IPS-18a (cell line): Measurements from ENCODE around the gene HAAO.

Experiments used
- H3K27ac ChIP-seq: one replicate; pipeline ENCODE4 v1.5.1; 2013; ENCODE audit warnings: low read length
- H3K27me3 ChIP-seq: one replicate; pipeline ENCODE4 v1.6.1; 2013; ENCODE audit warnings: mild to moderate bottlenecking, low read length; ENCODE audit not compliant: control insufficient read depth, insufficient read depth
- H3K36me3 ChIP-seq: one replicate; pipeline ENCODE4 v1.6.1; 2013; ENCODE audit warnings: low read depth, low read length; ENCODE audit not compliant: control insufficient read depth
- H3K4me1 ChIP-seq: one replicate; pipeline ENCODE4 v1.6.1; 2013; ENCODE audit warnings: low read depth, low read length; ENCODE audit not compliant: control insufficient read depth
- H3K4me3 ChIP-seq: one replicate; pipeline ENCODE4 v1.5.1; 2013; ENCODE audit warnings: low read length
- H3K9ac ChIP-seq: one replicate; pipeline ENCODE4 v1.6.1; 2013; ENCODE audit warnings: mild to moderate bottlenecking, low read length, moderate library complexity
- H3K9me3 ChIP-seq: one replicate; pipeline ENCODE4 v1.6.1; 2013; ENCODE audit warnings: low read depth, low read length; ENCODE audit not compliant: control insufficient read depth

Gene HAAO

DNA sequence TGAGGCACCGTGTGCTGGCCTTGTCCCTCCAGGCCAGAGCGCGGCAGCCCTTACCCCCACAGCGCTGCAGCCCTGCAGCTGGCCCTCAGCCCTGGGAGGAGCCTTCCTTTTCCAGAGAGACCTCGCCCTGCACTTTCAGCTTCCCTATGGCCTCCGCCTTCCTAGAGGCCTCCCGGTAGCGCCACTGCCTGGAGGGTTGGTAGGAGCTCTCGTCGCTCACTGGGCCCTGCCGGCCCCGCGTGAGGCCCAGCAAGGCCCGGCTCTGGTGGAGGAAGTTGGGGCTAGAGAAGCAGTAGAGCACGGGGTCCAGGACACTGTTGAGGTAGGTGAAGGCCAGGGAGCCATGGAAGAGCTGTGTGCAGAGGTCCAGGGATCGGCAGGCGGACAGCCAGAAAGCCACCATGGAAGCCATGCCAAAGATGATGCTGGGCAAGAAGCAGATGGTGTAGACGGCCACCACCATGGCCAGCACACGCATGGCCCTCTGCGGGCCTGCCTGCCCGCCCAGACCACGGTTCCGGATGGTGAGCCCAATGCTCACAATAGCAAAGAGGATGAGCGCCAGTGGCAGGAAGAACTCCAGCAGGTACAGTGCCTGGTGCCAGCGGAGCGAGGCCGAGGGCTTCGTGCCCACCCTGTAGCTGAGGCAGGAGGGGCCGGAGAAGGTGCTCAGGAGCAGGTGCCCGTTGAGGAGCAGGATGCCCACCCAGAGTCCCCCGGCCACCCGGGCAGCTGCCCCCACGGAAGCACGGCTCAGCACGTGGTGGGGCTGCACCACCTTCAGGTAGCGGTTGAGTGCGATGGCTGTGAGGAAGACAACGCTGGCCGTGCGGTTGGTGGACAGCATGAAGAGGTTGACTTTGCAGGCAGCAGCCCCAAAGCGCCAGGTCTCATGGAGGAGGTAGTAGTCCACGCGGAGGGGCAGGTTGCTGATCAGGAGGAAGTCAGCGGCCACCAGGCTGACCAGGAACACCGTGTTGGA lies 29.3 kb downstream of the HAAO start:
- Histone ChIP-seq H3K36me3 (no peaks in the 10 kb centered on the region), H3K9me3 (no peaks in the 10 kb centered on the region), H3K27me3 (no peaks in the 10 kb centered on the region), H3K4me1 (no peaks in the 10 kb centered on the region), H3K4me3 (no peak overlapping the region), H3K27ac (no peak overlapping the region), H3K9ac (no peak overlapping the region)

GRCh38 chr2:42762155-42762554 lies 30.2 kb downstream of the HAAO start:
- H3K4me1 ChIP-seq = no peaks in the 10 kb centered on the region
- no peak overlapping the region for H3K4me3 ChIP-seq
- H3K27ac ChIP-seq = no peak overlapping the region
- no peak overlapping the region for H3K9ac ChIP-seq
- H3K9me3 ChIP-seq = no peaks in the 10 kb centered on the region
- no peaks in the 10 kb centered on the region for H3K27me3 ChIP-seq
- no peaks in the 10 kb centered on the region for H3K36me3 ChIP-seq

DNA sequence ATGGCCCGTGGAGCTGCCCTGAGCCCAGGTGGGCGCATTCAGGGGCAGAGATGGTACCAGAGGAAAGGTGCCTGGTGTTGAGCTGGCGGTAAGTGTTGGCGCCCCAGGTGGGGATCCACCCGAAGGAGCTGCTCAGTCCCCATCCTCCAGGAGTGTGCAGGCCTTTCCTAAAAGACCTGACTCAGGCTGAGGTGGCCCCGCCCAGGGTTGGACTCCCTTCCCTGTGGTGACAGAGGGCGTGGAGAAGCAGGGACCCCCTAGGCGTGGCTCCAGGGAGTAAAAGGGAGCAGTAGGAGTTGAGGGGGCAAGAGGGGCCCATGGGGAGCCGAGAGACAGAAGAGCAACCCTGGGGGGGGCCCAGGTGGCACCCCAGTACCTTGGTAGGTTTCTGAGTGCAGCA lies 30.8 kb downstream of the HAAO start:
- Histone ChIP-seq H3K27ac (no peak overlapping the region), H3K27me3 (no peaks in the 10 kb centered on the region), H3K36me3 (no peaks in the 10 kb centered on the region), H3K4me3 (no peak overlapping the region), H3K4me1 (no peaks in the 10 kb centered on the region), H3K9ac (no peak overlapping the region), H3K9me3 (no peaks in the 10 kb centered on the region)

GRCh38 chr2:42758751-42759150 lies 33.6 kb downstream of the HAAO start:
- Histone ChIP-seq H3K4me3 (no peak overlapping the region), H3K9ac (no peak overlapping the region), H3K36me3 (no peaks in the 10 kb centered on the region), H3K4me1 (no peaks in the 10 kb centered on the region), H3K27ac (no peak overlapping the region), H3K27me3 (no peaks in the 10 kb centered on the region), H3K9me3 (no peaks in the 10 kb centered on the region)

DNA sequence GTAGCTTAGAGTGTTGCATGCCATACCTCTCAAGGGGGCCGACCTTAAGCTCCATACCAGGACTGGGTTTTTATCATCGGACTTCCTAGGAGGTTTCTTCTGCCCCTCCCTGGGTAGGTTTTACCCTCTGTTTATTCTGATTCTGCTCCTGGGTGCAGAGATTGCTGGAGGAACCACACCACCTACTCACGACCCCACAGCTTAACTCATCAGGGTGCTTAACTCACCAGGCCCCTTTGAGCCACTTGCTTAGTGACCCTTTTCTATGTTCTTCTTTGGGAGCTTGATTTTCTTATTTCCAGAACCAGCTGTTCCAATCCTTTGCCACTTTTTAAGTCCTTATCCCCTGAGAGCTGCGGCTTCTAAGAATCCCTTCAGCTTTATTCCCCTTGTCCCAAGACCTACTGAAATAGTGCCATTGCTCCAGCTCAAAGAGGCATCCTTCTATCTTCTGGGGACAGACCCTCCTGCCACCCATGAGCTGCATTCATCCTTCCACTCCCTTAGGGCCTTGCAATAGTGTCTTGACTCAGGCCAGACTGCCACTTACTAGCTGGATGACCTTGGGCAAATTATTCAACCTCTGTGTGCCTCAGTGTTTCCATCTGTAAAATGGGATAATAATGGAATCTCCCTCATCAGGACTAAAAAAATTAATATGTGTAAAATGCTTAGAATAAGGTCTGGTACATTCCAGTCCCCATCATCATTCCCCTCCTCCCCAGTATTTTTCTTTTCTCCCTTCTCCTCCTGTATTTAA lies 34.2 kb downstream of the HAAO start:
- Histone ChIP-seq H3K4me1 (no peaks in the 10 kb centered on the region), H3K9ac (no peak overlapping the region), H3K27me3 (no peaks in the 10 kb centered on the region), H3K36me3 (no peaks in the 10 kb centered on the region), H3K9me3 (no peaks in the 10 kb centered on the region), H3K4me3 (no peak overlapping the region), H3K27ac (no peak overlapping the region)

- Histone ChIP-seq H3K27me3 (no peaks in the 10 kb centered on the region), H3K27ac (no peak overlapping the region), H3K9me3 (no peaks in the 10 kb centered on the region), H3K36me3 (no peaks in the 10 kb centered on the region), H3K4me1 (no peaks in the 10 kb centered on the region), H3K4me3 (no peak overlapping the region), H3K9ac (no peak overlapping the region)
These were observed 35.3 kb downstream of the HAAO start for GRCh38 chr2:42756966-42757513.

DNA sequence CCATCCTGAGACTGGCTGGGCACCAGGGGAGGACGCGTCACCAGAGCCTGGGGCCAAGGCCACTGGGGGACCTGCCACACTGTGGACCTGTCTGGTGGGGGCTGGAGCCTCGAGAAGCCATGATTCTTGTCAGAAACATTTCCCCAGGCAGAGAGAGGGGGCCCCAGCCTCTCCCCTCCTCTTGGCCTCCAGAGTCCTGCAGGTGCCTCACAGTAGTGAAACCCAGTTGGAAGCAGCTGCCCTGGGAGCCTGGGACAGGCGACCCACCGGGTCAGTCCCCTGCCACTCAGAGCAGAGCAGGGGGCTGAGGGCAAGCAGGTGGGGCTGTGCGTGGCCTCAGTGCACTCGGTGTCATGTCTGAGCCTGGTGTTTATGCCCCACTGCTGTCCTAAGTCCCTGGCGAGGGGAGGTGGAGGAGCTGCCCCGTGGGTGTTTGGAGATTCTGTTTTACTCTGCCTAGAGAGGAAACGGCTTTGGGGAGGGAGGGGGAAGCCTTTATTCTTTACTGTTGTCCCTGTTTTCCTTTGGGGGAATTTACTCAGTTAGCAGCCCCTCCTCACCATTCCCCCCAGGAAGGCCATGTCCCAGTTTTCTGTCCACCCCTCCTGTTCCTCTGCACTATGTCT lies 36.1 kb downstream of the HAAO start:
- Histone ChIP-seq H3K27ac (no peak overlapping the region), H3K4me1 (no peaks in the 10 kb centered on the region), H3K36me3 (no peaks in the 10 kb centered on the region), H3K4me3 (no peak overlapping the region), H3K9me3 (no peaks in the 10 kb centered on the region), H3K9ac (no peak overlapping the region), H3K27me3 (no peaks in the 10 kb centered on the region)

- Histone ChIP-seq H3K27ac (no peak overlapping the region), H3K4me3 (no peak overlapping the region), H3K36me3 (no peaks in the 10 kb centered on the region), H3K9ac (no peak overlapping the region), H3K9me3 (no peaks in the 10 kb centered on the region), H3K27me3 (no peaks in the 10 kb centered on the region), H3K4me1 (no peaks in the 10 kb centered on the region)
These were observed 37.0 kb downstream of the HAAO start for GRCh38 chr2:42755191-42755880.

GRCh38 chr2:42754776-42755140 lies 37.6 kb downstream of the HAAO start:
- no peak overlapping the region for H3K9ac ChIP-seq
- H3K9me3 ChIP-seq = no peaks in the 10 kb centered on the region
- no peaks in the 10 kb centered on the region for H3K4me1 ChIP-seq
- H3K36me3 ChIP-seq = no peaks in the 10 kb centered on the region
- H3K27me3 ChIP-seq = no peaks in the 10 kb centered on the region
- H3K27ac ChIP-seq = no peak overlapping the region
- no peak overlapping the region for H3K4me3 ChIP-seq

- Histone ChIP-seq H3K27ac (no peak overlapping the region), H3K9ac (no peak overlapping the region), H3K9me3 (no peaks in the 10 kb centered on the region), H3K27me3 (no peaks in the 10 kb centered on the region), H3K4me1 (no peaks in the 10 kb centered on the region), H3K4me3 (no peak overlapping the region), H3K36me3 (no peaks in the 10 kb centered on the region)
These were observed 38.2 kb downstream of the HAAO start for GRCh38 chr2:42754021-42754775.
